NCI-H526 treated with DMSO at 0.1 percent for 48 hours (cell line): ENCODE measurements around the gene RXFP4.
"Not testable (repeated sequence)": the region's sequence is repeated elsewhere in the genome, so short reads cannot be mapped to it uniquely, and the experiment has no call there.

Source experiments
- DNase-seq: peaks from one replicate; lab custom pipeline; 2025; lab: John Stamatoyannopoulos, UW

RXFP4 gene

DNA sequence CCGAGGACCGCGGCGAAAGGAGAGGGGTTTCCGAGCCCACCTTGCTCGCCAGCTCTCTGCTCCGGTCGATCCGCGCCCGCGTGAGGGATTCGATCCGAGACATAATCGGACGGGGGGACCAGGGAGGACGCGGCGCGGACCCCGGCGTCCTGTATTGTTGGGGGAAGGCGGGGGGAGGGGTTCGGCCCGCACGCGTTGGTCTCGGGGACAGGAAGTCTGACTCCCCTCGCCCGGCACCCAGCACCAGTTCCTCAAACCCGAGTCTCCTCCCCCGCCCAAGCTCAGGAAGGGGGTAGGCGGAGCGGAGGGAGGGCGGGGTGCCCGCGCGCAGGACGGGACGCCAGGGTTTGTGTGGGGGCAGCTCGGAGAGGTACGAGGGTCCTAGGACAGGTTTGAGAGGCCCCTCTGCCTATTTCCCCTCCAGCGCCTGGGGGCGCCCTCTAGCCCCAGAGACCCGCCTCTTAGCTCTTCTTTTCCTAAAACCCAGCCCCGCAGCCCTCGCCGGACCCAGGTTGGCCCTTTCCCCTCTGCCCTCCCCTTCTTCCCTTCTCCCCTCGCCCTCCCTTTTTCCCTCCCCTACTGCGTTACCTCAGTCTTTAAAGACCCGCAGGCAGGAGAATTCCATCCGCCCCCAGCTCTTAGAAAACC, 37.0 kb downstream of the RXFP4 start, which contains the start of gene ARHGEF2:
Gene ARHGEF2, minus strand, starts transcription at position 223 of the 648 bp plus-strand sequence. Its CDS starts 120 bp downstream, at position 103.
- peak; percentile 70 for DNase-seq

DNA sequence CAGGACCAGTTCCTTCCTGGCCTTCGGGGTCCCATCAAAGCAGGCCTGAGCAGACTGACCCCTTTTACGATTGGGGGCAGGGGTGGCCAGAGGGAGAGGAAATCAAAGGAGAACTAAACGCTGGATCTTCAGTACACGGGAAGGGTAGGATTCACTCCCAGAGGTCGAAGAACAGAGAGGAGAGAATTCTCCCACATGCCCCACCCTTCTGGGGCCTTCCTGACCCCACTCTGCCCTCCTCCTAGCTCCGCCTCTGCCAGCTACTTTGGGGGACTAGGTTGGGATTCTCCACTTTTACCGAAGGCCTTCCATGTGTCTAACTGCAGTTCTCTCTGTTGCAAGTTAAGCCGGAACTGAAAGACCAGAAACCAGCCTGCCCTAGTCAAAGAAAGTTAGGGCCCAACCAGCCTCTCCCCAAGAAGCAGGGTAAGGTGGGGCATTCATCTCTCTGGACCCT, 37.6 kb downstream of the RXFP4 start:
- DNase-seq: no peak

DNA sequence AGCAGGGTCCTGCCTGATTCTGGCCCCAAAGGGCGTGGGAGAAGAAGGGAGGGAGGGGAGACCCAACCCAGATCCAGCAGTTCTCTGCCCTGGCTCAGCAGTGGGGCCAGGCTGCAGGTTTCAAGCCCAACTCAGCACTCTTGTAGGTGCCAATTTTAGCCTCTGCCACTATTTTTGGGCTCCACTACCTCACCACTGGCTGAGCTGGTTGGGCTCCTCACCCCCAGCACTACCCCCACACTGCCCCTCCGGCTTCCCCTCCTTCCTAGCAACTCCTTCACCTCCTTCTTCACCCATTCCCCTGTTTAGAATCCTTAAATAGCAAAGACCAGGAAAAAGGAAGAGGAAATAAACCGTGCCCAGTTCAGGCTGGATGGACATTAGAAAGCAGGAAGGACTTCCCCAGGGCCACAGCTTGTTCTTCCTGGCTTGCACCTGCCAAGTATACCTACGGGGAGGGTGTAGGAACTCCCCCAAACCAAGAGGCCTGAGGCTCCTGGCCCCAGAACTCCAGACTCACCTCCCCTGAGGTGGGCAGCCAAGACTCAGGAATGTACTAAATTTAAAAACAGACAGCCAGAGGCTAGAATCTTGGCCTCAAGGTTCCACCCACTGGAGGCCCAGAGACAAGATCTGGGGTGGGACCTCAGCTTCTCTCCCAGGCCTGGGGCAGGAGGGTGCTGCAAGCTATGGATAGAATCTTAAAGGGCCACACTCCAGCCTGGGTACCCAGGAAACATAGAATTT, 38.3 kb downstream of the RXFP4 start:
- DNase-seq: no peak

DNA sequence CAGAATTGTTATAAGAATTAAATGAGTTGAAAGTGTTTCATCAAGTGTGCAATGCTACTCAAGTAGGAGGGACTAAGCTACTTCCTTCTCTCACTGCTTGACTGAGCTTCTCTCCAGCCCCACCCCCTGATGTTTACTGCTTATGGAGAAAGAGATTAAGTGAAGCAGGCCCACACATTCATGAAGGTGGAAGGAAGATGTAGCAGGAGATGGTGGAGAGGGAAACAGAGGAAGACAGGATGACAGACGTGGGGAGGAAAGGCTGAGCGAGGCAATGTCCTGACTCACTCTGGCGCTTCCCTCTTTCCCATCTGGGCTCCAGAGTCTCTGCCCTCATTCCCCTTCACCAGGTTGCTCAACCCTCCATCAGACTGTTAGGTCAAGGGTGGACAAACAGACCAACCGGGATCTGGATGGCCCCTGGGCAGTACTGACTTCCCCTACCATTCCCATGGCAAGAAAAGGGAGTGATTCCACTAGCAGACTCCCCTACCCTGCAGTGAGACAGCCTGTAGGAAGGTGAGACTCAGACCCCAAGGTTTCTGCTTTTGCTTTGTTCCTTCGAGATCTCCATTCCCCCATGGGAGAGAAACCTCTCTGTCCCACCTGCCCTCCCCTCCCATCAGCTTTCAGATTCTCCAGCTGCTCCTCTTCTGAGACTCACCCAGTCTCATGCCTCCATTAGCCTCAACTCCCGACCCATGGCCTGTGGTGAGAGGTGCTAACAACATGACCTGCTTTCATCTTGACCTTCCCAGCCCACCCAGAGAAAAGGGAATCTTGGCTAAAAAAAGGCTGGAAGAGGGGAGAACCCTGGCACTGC, 40.0 kb downstream of the RXFP4 start:
- DNase-seq: no peak

DNA sequence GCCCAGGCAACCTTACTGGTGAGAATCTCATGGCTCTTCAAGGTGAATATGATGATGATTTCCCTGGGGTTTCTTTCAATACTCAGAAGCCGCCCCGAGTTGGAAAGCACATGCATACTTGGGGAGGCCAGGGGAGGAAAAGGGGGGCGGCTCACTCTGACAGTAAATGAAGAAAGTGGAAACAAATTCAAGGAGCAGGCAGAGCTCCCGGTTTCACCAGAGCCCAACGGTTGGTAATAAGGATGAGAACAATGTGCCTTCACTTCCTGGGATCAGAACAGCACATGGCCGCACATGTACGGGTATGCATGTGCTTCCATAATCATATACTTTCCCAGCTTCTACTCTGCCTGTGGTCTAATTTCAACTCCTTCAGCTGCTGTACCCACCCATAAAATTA, 40.7 kb downstream of the RXFP4 start:
- DNase-seq: no peak

DNA sequence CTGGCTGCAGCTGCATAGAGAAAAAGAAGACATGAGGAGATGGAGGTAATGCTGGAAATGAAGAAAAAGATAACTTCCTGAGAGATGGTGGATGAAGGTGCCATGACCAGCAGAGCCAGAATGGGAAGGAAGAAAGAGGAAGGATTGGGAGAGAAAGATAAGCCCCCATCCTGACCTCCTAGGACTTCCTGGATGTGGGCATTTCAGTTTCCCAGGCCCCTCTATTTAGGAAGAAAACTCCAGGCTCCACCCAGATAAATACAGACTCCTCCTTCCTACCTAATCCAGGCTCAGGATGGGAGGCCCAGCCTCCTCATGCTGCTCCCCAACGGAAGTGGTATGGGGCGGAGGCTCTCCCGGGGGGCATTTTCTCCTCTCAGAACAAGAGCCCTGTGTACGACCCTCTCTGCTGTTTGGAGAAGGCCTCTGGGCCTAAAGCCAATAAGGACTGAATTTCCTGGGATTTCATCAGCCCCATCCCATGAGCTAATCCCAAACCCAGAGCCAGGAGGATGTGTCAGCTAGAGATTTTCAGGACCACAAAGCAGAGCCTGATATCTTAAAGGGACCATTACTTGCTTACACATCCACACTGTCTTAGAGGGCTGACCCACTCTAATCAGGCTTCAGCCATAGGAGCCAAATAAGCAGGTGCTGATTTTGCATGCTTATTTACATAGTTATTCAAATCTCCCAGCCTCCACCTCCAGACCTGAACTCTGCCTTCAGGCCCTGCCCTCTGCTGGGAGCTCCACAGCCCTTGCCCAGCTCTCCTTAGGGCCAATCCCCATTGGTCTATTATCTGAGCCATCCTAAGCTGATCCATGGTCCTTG, 42.0 kb downstream of the RXFP4 start:
- peak; percentile 100 for DNase-seq

DNA sequence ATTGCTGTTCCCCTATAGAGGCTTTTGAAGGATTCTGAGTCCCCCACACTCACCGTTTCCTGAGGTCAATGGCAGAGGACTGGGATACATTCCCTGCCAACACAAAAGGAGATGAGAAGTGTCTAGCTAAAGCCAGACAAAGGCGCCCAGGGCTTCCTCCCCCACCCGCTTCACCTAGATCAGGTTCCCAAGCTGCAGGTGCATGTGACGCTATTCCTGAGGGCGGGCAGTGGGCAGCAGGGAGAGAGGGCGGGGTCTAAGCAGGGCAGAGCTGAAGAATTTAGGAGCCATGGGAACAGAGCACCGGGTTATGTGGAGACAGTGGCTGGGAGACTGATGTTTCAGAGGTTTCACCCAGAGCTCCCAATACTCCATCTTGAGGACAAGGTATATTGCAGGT, 42.9 kb downstream of the RXFP4 start:
- peak; percentile 99 for DNase-seq

DNA sequence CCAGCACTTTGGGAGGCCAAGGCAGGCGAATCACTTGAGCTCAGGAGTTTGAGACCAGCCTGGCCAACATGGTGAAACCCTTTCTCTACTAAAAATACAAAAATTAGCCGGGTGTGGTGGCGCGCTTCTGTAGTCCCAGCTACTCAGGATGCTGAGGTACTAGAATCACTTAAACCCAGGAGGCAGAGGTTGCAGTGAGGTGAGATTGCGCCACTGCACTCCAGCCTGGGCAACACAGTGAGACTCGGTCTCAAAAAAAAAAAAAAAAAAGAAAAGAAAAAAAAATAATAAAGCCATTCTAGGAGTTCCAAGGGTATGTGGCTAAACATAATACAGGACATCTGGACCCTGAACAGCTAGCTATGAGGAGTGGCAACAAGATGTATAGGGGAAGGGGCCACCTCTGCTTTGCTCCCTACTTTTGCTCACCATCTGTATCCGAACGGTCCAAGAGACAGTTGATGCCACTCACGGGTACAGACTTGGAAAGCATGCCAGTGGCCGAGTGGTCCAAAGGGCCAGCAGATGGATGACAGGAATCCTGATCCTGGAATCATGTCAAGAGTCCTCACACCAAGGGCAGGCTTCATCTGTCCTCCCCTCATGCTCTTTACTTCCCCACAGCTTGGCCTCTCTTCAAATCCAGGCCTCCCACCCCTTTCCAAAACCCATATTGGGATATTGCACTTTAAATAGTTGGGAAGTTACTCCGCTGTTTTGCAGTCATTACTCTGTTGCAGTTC, 43.6 kb downstream of the RXFP4 start:
- not testable (repeated sequence) for DNase-seq

DNA sequence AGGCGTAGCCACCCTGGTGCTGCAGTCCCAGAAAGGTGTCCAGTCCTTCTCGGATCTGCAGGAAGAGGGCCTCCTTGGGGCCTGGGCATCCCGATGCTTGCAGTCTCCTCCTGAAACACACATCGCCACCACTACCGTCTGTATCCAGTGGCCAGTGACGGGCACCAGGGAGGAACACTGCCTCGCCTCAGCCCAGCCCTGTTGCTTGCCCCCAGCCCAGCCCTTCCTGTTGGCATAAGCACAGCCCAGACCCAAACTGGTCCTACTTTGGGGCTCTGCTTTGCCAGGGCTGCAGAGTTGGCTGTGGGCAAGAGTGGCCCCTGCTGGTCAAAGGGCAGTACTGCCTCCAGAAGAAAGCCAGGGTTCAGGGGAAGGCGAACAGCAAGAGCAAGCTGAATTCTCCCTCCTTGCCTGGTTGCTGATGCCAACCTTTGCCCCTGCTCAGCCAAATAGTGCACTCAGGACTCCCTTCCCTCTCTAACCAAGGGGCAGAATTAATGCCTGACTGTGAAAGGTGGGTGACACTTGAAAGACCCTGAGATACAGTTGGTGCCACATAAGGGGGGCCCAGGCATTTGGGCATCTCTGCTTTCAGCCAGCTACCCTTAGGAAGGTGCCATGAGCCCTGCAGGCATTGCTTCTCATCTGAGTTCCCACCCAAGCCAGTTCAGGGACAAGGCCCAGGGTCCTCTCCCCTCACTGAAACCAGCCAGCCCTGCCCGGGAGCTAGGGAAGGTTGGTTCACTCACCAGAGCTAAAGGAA, 48.0 kb downstream of the RXFP4 start:
- peak; percentile 62 for DNase-seq

DNA sequence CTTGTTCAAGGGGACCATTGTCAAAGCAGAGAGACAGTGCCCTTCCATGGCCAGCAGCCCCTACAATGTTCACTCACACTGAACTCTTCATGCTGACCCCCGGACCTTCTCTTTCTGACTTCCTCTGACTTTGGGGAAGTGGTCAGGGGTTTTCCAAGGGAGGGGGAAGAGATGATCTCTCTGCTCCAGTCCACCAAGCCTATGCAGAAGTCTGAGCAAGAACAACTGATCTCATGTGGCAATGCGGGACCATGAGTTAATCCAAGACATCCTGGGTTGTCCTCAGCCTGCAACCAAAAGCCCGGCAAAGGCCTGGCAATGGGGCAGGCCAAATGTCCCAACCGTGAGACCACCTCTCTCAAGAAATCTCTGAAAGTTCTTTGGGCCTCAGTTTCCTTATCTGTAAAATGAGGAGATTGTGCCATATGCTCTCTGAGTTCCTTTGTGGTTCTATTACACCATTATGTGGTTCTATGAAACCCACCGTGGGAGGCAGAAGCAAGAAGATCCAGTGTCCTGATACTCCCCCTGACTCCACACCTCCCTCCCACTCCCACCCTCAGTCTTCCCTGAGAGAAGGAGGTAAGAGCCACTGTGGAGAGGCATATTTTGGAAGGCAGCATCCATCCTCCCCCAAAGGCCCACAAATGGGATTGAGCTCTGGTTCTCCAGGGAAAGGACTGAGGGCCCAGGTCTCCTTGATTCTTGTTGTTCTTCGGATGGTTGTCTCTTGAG, 48.7 kb downstream of the RXFP4 start:
- no peak for DNase-seq
